Choroid plexus epithelial cell (primary cell): ENCODE data around the gene APOA5.

Experiments
- DNase-seq: peaks from one replicate; pipeline ENCODE4 v3.0.0-alpha.2; 2010; ENCODE audit warnings: low read depth
- H3K4me3 ChIP-seq: 2 replicates; pipeline ENCODE4 v1.5.1; 2011; ENCODE audit warnings: low read depth, mild to moderate bottlenecking, control low read depth, low read length, moderate library complexity
- CTCF ChIP-seq: conservative IDR thresholded peaks from 2 replicates; pipeline ENCODE4 v1.5.1; 2011; ENCODE audit warnings: low read depth, mild to moderate bottlenecking, control low read depth, inconsistent platforms, low read length, moderate library complexity

Gene APOA5

GRCh38 chr11:116831790-116832349, 40.2 kb upstream of the APOA5 start:
- no peak overlapping the region for H3K4me3 ChIP-seq
- no peak for DNase-seq
- TF ChIP-seq CTCF = no peak

GRCh38 chr11:116830184-116830912, 38.7 kb upstream of the APOA5 start:
- H3K4me3 ChIP-seq = no peak overlapping the region
- no peak for TF ChIP-seq CTCF
- DNase-seq = no peak

GRCh38 chr11:116829525-116830183, 38.0 kb upstream of the APOA5 start, which contains the start of gene APOC3:
Gene APOC3, plus strand, starts transcription at chr11:116829907. Its CDS starts 676 bp downstream, at chr11:116830583.
- peak; percentile 41 for DNase-seq
- H3K4me3 ChIP-seq = no peak within 1 kb of the TSS
- TF ChIP-seq CTCF = no peak

- no peak overlapping the region for H3K4me3 ChIP-seq
- DNase-seq = no peak
- TF ChIP-seq CTCF = peak; percentile 4
Measured at GRCh38 chr11:116828632-116829524, 37.2 kb upstream of the APOA5 start.

GRCh38 chr11:116827461-116827860, 35.8 kb upstream of the APOA5 start:
- H3K4me3 ChIP-seq = no peak overlapping the region
- DNase-seq = no peak
- TF ChIP-seq CTCF = no peak

GRCh38 chr11:116826751-116827431, 35.2 kb upstream of the APOA5 start:
- TF ChIP-seq CTCF = no peak
- no peak for DNase-seq
- no peak overlapping the region for H3K4me3 ChIP-seq
